Large intestine (tissue), 3 donors: ENCODE results near the gene KLK8. TPM values are rescaled to one million over a fixed set of nuclear protein-coding genes. Genes with fewer than 3 reads are reported as not detected.

Source experiments
- DNase-seq, 2 donors: peaks; one replicate each; pipeline versions ENCODE4 v3.0.0 to v3.0.0-alpha.2; 2013
- H3K27ac ChIP-seq: one replicate; pipeline ENCODE4 v1.5.1; 2013; ENCODE audit warnings: low read length
- H3K27me3 ChIP-seq: 2 replicates; pipeline ENCODE4 v1.6.1; 2013; ENCODE audit warnings: low read length; ENCODE audit not compliant: control insufficient read depth, insufficient read depth
- H3K36me3 ChIP-seq: 2 replicates; pipeline ENCODE4 v1.6.1; 2013; ENCODE audit warnings: low read length; ENCODE audit not compliant: control insufficient read depth, insufficient read depth
- H3K4me1 ChIP-seq: one replicate; pipeline ENCODE4 v1.6.1; 2013; ENCODE audit warnings: low read length; ENCODE audit not compliant: control insufficient read depth, insufficient read depth
- H3K4me3 ChIP-seq: one replicate; pipeline ENCODE4 v1.5.1; 2013; ENCODE audit warnings: low read length
- H3K9me3 ChIP-seq: one replicate; pipeline ENCODE4 v1.6.1; 2013; ENCODE audit warnings: mild to moderate bottlenecking, low read depth, low read length, moderate library complexity; ENCODE audit not compliant: control insufficient read depth
- WGBS: methylation state at CpG from one replicate; pipeline ENCODE4 v1.1.5; 2013; ENCODE audit warnings: low lambda C conversion rate; ENCODE audit not compliant: insufficient coverage; 5-methylcytosine and 5-hydroxymethylcytosine counted together
- polyA plus RNA-seq: library from polyadenylated mRNA; unstranded; fragments of 120-200 nt; gene quantifications from one replicate; pipeline ENCODE4 v1.2.1, GENCODE V29; 2013

KLK8 gene
- polyA plus RNA-seq, 1 donor: 0.79 TPM

DNA sequence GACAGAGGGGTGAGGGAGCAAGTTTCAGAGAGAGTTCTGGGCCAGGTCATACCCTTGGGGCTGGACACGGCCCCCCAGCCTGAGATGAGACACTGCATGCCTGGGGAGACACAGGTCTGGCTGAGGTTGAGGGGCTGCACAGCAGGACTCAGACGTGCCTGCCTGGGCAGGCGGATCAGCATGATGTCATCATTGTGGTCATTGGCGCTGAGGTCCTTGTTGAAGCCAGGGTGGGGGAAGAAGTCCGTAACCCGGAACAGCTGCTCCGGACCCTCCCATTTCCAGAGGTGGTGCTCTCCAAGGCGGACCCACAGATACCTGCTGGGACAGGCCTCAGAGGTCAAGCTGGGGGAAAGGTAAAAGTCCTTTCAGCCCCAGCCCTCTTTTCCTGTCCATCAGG lies 5.0 kb upstream of the KLK8 start:
- peaks cover 11% of the 10 kb centered on the region for H3K27me3 ChIP-seq

DNA sequence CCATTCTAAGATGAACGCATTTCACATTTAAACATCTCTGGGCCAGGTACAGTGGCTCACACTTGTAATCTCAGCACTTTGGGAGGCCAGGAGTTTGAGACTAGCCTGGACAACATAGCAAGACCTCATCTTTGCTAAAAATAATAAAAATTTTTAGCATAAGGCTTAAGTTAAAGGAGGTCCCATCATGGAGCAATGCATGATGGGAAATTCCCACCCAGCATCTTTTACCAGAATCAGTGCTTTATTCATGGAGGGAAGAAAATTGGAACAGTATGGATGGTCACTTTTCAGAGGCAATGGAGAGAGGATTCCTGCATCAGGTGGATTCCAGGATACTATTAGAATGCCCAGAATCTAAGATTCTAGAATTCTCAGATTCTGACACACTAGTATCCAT lies 3.8 kb upstream of the KLK8 start:
- no peak for DNase-seq
- Histone ChIP-seq H3K4me3 (no peak overlapping the region), H3K36me3 (no peaks in the 10 kb centered on the region), H3K4me1 (no peaks in the 10 kb centered on the region), H3K27me3 (peaks cover 17% of the 10 kb centered on the region), H3K27ac (no peak overlapping the region), H3K9me3 (peaks cover 3% of the 10 kb centered on the region)
- no CpG with 5 or more reads among the region's 1 CpG for WGBS

More for the DNA sequence above, 5.0 kb upstream of the KLK8 start:
- Histone ChIP-seq H3K9me3 (peaks cover 3% of the 10 kb centered on the region), H3K36me3 (no peaks in the 10 kb centered on the region), H3K4me3 (no peak overlapping the region), H3K27ac (no peak overlapping the region), H3K4me1 (no peaks in the 10 kb centered on the region)
- no CpG with 5 or more reads among the region's 8 CpGs for WGBS
- no peak for DNase-seq

DNA sequence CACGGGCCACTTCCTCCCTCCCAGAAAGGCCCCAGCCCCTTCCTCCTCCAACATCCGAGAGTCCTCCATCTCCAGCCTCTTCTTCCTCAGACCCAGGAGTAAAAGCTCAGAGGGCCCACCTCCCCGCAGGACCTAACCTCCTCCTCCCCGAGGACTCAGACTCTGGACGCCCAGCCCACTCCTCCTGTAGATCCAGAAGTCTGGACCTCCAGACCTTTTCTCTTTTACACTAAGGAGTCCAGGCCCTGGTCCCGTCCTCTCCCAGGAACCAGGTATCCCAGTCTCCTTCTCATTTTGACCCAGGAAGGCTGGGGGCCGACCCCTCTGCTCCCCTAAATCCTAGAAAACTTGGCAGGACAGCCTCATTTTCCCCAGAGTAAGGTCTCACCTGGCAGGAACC lies 1.9 kb upstream of the KLK8 start:
- DNase-seq: no peak
- Histone ChIP-seq H3K36me3 (no peaks in the 10 kb centered on the region), H3K4me1 (no peaks in the 10 kb centered on the region), H3K4me3 (no peak overlapping the region), H3K27me3 (peaks cover 17% of the 10 kb centered on the region), H3K9me3 (peaks cover 3% of the 10 kb centered on the region), H3K27ac (no peak overlapping the region)
- no CpG with 5 or more reads among the region's 7 CpGs for WGBS

DNA sequence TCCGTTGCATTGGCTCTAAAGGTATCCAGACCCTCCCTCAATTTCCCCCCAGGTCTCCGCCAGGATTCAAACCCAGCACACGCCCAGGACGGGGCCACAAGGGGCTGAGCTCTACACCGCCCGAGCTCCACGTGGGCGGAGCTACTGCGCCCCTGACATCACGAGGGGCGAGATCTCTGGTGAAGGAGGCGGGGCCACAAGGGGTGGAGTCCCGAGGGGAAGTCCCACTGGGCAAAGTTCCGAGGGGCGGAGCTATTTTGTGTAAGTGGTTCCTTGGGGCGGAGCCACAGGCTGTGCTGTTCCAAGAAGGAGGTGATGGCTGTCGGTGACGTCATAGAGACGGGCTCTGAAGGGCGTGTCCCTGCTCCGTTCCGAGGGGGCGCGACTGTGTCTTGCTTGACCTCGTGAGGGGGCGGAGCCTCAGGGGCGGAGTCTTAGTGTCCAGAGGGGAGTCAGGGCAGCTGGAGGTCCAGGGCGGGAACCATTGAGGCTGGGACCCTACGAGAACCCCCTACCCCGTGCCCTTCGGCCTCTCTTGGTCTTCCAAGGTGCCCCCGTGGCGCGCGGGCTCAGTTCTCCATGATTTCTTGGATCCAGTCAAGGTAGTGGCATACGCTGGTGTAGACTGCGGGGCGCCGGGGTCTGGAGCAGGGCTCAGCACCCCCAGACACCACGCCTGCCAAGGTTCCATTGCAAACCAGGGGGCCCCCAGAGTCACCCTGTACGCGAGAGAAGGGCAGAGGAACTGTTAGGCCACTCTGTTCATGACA lies 1.3 kb upstream of the KLK8 start:
- no peaks in the 10 kb centered on the region for H3K36me3 ChIP-seq
- WGBS: no CpG with 5 or more reads among the region's 42 CpGs
- H3K27me3 ChIP-seq: peaks cover 17% of the 10 kb centered on the region
- no peak overlapping the region for H3K27ac ChIP-seq
- H3K4me1 ChIP-seq: no peaks in the 10 kb centered on the region
- no peak for DNase-seq
- peaks cover 3% of the 10 kb centered on the region for H3K9me3 ChIP-seq
- no peak overlapping the region for H3K4me3 ChIP-seq

DNA sequence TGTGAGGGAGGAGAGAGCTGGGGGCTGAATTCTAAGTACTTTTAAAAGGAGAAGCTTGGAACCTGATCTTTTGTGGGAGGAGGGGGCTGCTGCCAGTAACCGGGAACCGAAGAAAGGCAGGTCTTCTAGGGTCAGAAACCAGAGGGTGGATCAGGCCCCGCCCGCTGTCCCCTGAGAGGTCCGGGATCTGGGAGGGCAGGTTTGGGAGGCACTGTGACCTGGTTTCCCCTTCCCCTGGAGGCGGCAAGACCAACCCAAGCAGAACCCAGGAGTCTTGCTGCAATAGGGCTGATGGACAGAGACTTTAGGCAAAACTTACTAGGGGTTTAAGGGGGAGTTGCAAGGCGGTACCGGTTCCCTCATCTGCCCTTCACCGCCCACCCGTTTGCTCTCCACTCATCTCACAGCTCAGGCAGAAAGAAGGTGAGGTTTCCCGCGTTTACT lies 707 bp upstream of the KLK8 start:
- Histone ChIP-seq H3K4me1 (no peaks in the 10 kb centered on the region), H3K9me3 (peaks cover 3% of the 10 kb centered on the region), H3K27ac (no peak overlapping the region), H3K27me3 (peaks cover 17% of the 10 kb centered on the region), H3K36me3 (no peaks in the 10 kb centered on the region), H3K4me3 (no peak overlapping the region)
- DNase-seq: no peak
- no CpG with 5 or more reads among the region's 12 CpGs for WGBS

DNA sequence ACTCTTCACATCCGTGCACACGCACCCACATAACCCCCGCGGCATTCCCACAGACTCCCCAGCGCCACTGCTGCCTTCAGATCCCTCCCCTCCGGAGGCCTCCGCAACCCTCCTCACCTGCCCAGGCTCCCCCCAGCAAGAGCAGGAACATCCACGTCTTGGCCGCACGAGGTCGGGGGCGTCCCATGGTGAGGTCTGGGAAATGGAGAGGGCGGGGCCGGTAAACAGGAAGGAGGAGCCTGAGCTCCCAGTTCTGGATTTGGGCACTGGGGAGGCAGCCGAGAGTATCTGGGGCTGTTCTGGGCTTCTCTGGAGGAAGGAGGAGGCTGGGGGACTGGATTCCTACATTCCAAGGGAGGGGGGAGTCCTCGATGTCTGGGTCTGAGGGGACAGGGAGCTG lies 423 bp downstream of the KLK8 start:
- Histone ChIP-seq H3K27ac (no peak overlapping the region), H3K36me3 (no peaks in the 10 kb centered on the region), H3K4me1 (no peaks in the 10 kb centered on the region), H3K27me3 (peaks cover 19% of the 10 kb centered on the region), H3K9me3 (peaks cover 3% of the 10 kb centered on the region), H3K4me3 (no peak overlapping the region)
- DNase-seq: no peak
- no CpG with 5 or more reads among the region's 16 CpGs for WGBS

DNA sequence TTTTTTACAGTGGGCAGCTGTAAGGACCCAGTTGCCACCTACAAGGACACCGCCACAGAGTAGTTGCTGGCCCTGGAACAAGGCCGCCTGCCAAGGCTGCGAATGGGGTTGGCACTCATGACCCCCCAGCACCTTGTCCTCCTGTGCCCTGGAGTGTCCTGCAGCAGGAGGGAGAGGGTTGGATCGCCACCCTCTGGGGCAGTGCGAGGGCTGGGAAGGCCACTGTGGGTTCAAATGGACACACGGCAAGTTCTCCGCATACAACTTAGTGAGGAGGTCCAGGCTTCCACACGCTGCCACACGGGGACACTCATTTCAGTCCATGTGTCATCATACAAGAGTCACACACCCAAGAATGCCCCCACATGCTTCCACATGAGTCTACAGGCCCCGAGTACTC lies 978 bp downstream of the KLK8 start:
- no peak overlapping the region for H3K4me3 ChIP-seq
- WGBS: no CpG with 5 or more reads among the region's 10 CpGs
- H3K27me3 ChIP-seq: peaks cover 19% of the 10 kb centered on the region
- no peaks in the 10 kb centered on the region for H3K36me3 ChIP-seq
- H3K4me1 ChIP-seq: no peaks in the 10 kb centered on the region
- peaks cover 3% of the 10 kb centered on the region for H3K9me3 ChIP-seq
- H3K27ac ChIP-seq: no peak overlapping the region
- no peak for DNase-seq

DNA sequence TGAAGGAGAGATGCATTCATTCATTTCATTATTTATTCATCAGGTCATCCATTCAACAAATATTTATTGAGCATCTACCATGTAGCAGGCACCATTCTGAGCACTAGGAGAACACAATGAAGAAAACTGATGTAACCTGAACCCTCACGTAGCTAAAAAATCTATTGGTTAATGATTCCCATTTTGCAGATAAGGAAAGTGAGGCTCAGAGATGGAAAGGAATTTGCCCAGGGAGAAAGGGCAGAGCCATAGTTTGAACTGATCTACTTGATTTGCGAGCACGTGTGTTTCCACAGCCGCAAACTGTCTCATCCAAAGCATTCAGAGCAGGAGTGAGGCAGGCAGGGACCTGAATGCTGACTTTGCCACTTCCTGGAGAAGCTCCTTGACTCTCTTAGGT lies 2.7 kb downstream of the KLK8 start:
- Histone ChIP-seq H3K4me3 (no peak overlapping the region), H3K4me1 (no peaks in the 10 kb centered on the region), H3K27me3 (peaks cover 19% of the 10 kb centered on the region), H3K9me3 (peaks cover 3% of the 10 kb centered on the region), H3K27ac (no peak overlapping the region), H3K36me3 (no peaks in the 10 kb centered on the region)
- no CpG with 5 or more reads among the region's 4 CpGs for WGBS
- DNase-seq: no peak

DNA sequence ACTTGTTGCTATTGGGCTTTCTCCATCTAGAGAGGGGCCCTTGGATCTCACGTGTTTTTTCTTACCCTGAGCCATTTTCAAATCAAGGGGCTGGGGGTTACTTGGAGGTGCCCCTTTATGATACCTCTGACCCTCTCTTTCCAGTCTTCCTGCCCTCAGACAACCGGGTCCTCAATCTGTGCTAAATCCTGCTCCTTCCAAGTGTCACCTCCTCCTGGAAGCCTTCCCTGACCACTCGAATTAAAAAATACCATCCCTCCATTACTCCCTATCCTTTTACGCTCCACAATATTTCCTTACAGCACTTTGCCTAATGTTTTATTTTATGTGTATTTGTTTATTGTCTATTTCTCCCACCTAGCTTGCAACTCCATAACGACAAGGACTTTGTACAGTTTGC lies 3.3 kb downstream of the KLK8 start:
- no CpG with 5 or more reads among the region's 5 CpGs for WGBS
- Histone ChIP-seq H3K4me3 (no peak overlapping the region), H3K36me3 (no peaks in the 10 kb centered on the region), H3K9me3 (peaks cover 3% of the 10 kb centered on the region), H3K4me1 (no peaks in the 10 kb centered on the region), H3K27ac (no peak overlapping the region), H3K27me3 (peaks cover 19% of the 10 kb centered on the region)
- DNase-seq: no peak

DNA sequence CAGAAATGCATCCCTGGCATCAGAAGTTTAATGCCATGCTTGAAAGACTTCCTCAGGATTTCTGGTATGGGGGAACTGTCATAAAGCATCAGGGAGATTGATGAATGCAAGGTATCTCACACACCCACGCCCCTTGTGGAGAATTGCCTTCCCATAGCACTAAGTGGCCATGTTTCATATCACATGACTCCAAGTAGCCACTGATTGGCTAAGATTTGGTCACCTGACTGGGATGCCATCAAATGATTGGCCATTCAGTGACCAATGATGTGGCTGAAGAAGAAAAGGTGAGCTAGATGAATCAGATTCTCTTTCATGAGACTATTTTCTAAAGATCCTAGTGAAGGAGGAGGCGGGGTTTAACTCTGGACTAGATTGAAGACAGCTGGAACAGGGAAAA lies 7.3 kb downstream of the KLK8 start:
- no peaks in the 10 kb centered on the region for H3K36me3 ChIP-seq
- H3K27ac ChIP-seq: no peak overlapping the region
- no peak overlapping the region for H3K4me3 ChIP-seq
- H3K4me1 ChIP-seq: no peaks in the 10 kb centered on the region
- no peaks in the 10 kb centered on the region for H3K9me3 ChIP-seq
- H3K27me3 ChIP-seq: peaks cover 3% of the 10 kb centered on the region
- no peak for DNase-seq
- 100% methylated on average over 1 of the region's 2 CpGs for WGBS

DNA sequence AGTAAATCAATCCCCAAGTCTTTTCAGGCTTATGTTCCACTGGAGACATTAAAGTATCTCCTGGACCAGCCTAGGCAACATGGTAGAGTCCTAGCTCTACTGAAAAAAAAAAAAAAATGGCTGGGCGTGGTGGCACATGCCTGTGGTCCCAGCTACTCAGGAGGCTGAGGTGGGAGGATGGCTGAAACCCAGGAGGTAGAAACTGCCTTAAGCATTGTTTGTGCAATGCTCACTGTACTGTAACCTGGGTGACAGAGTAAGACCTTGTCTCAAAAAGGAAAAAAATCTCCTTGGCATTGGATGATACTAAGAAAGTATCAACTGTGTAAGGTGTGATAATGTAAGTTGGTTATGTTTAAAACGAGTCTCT lies 8.8 kb downstream of the KLK8 start:
- no peaks in the 10 kb centered on the region for H3K36me3 ChIP-seq
- no peak for DNase-seq
- H3K4me3 ChIP-seq: no peak overlapping the region
- WGBS: 75% methylated on average over 1 of the region's 2 CpGs
- peaks cover 3% of the 10 kb centered on the region for H3K27me3 ChIP-seq
- H3K4me1 ChIP-seq: no peaks in the 10 kb centered on the region
- H3K9me3 ChIP-seq: no peaks in the 10 kb centered on the region
- H3K27ac ChIP-seq: no peak overlapping the region
